GM19193 (cell line): Measurements from ENCODE around the gene MARCHF11.

Source experiments
- POLR2A ChIP-seq: IDR thresholded peaks from 4 replicates; pipeline ENCODE4 v1.6.1; 2011; ENCODE audit not compliant: insufficient read depth, insufficient read length; ENCODE audit errors: extremely low read depth

MARCHF11 gene

GRCh38 chr5:16179511-16179935, at the start of gene MARCHF11:
Gene MARCHF11 (minus strand): TSS chr5:16179791. CDS start chr5:16179575, 216 bp downstream.
- TF ChIP-seq POLR2A: no peak

DNA sequence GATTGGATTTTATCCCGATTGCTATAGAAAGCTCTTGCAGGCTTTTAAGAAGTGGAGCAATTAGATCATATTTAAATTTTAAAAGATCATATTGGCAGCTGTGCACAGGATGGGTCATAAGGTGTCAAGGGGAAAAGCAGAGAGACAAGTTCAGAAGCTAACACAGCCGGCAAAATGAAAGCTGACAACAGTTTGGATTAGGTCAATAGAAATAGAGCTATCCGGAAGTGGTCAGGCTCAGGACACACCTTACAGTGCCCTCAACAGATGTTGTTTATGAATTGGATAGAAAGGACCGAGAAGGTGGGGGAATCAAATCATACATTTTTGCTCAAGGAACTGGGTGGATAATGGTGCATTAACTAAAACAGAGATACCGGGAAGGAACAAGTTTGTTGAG, 46.3 kb upstream of the MARCHF11 start:
- no peak for TF ChIP-seq POLR2A

DNA sequence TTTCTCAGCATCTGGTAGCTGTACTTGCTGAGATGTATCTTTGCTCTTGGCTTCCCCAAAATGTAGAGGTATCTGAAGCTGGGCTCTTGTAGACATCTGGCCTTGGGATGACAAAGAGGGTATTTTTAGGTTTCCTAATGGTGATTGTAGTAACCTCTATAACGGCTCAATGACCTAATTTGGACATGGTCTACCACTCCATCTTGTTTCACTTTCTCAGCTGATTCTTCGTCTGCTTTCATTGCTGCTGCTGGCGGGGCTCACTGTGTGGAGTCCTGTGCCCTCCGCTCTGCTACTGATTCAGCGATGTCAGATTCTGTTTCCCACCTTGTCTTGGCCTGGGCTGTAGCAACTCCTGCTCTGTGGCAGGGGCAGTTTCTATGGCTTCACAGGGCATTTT, 12.7 kb upstream of the MARCHF11 start:
- no peak for TF ChIP-seq POLR2A

GRCh38 chr5:16180789-16181082, 1.1 kb upstream of the MARCHF11 start:
- TF ChIP-seq POLR2A: no peak

GRCh38 chr5:16179936-16180788, 571 bp upstream of the MARCHF11 start:
- TF ChIP-seq POLR2A: no peak

DNA sequence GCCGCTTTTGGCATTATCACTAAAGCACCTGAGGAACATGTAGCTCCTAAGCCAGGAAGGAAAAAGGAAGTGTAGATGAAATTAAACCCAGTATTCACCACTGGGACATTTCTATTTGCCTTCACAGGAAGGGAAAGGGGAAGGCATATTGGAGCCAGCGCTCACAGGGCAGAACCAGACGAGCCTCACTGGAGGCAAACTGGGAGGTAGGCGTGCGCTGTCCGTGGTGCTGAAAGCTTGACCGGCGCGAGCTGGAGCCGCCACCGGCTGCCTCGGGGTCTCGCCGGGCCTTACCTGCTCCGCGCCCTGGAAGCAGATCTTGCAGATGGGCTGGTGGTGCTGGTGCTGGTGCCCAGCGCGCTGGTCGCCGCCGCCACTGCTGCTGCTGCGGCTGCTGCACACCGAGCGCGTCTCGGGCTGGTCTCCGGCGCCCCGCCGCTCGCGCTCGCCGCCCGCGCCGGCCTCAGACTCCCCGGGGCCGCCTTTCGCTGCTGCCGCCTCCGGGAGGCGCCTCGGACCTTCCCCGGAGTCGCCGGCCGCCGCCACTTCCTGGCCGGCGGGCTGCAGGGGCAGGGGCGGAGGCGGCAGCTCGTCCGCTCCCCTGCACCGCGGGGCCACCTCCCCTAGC, 732 bp downstream of the MARCHF11 start:
- TF ChIP-seq POLR2A: no peak

DNA sequence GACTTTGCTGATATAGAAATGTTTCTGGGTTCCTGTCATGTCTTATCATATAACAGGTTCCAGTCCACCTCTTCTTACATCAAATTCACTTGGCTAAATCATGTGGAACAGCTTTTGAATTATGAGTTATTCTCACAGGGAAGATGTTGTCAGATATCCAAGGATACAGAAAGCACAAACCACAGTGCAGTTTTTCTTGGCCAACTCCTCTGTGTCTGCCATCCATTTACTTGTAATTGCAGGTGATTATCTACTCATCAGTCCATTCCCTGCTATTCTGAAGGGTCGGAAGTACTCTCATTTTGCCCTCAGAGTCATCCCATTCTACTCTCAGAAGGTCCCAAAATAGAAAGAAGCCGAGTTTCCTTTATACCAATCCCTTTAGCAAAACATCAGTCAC, 10.0 kb downstream of the MARCHF11 start:
- no peak for TF ChIP-seq POLR2A

GRCh38 chr5:16160706-16161105, 18.9 kb downstream of the MARCHF11 start:
- TF ChIP-seq POLR2A: no peak

DNA sequence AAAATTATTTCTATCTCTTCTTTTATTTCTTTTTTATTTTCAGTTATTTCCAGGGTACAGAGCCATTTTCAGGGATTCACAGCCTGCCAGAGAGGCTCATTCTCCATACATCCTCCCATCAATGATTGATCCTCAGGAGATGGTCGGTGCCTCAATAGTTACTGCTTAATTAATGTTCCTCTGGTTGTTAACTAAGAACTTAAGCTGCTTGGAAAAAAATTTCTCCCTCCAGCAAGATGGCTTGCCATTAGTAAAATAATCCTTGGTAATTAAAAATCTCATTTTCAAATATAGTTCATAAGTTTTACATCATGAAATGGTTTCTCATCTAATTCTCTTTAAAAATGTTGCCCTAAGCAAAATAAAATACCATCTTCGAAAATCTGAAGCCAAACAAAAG, 20.0 kb downstream of the MARCHF11 start:
- TF ChIP-seq POLR2A: no peak

DNA sequence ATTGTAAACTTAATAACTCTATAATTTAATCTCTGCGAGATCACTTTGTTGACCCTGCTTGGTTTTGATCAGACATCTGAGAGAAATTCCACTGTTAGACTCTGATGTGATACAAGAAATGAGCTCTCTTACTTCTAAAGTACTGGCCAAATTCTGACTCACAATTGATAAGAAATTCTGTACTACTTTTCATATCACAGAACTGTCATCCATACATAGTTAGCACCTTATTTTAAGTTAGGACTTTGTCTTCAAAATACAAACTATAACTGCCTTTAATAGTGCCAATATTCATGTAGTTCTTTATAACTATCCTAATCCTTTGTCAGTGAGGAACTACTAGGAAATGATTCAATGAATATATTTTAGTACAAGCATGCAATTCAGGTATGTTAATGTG, 23.4 kb downstream of the MARCHF11 start:
- no peak for TF ChIP-seq POLR2A

- no peak for TF ChIP-seq POLR2A
Measured at GRCh38 chr5:16152601-16153568, 26.7 kb downstream of the MARCHF11 start.

DNA sequence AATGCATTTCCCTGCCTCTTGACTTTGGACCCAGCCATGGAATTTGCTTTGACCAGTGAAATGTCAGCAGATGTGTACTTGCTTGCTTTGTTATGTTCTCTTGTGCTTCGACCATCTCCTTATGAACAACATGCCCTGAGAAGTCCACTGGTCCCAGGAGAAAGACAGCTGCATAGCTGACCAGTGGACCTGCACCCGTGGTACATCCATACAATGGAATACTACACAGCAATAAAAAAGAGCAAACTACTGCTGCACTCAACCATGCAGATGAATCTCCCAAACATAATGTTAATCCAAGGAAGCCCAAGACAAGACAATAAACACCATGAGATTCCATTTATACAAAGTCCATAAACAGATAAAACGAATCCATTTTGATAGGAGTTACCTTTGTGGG, 30.0 kb downstream of the MARCHF11 start:
- TF ChIP-seq POLR2A: no peak

DNA sequence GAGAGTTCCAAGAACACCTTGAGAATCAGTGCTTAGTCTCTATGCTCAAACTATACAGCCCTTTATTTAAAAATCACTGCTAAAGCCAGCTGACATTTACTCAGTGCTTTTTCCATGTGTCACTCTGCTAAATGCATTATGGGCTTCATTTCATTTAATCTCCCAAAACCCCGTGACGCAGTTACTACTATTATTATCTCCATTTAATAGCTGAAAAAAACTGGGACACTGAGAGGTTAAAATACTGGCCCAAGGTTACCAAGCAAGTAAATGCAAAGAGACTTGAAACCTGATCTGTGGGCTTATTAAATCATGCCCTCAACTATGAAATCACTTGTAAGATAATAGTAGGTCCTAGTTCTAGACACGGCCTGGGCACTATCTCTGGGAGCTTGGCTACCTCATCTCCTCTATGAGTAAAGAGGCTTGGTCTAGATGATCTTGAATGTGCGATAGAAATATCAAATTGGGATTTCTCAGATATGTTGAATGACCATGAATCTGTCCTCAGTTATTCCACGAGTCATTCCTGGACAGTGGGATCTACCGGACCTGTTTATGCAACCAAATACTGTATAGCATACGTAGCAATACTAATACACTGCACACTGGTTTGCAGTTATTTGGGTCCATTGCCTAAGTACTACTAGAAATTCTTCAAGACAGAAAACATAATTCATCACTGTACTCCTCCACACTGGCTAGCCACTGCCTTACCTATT, 32.3 kb downstream of the MARCHF11 start:
- TF ChIP-seq POLR2A: no peak

DNA sequence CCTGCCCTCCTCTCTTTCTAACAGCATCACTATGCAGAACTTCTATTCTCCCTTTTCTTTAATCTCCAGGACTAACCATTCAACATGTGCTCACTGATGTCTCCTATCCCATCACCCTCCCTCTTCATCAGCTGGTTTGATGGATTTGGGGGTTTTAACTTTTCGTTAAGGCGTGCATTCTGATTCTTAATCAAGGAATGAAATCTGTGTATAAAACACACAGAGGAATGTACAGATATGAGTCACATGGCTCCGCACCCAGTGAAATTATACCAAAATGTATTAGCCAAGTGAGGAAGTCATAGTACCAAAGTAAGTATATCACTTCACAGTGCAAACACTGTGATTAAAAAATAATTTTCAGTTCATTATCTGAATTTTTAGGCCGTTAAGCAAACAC, 35.2 kb downstream of the MARCHF11 start:
- TF ChIP-seq POLR2A: no peak
